GM23338 (cell line): ENCODE data around the gene ATP6V0A4.

Experiments
- POLR2AphosphoS5 ChIP-seq: IDR thresholded peaks from 2 replicates; pipeline ENCODE4 v1.6.1; 2016; ENCODE audit warnings: antibody characterized with exemption, low read depth
- TF ChIP-seq, protein P1 (sequence below), 2 experiments: fragments of 200-600 bp in 1 of 2; sonication (generic) in 1 of 2; conservative IDR thresholded peaks; 2 replicates each; pipeline versions ENCODE4 v1.5.1 to v1.6.1; 2016 to 2017; ENCODE audit warnings: antibody characterized with exemption in 2 of 2, low read depth in 2 of 2, mild to moderate bottlenecking in 2 of 2, moderate library complexity in 1 of 2

DNA sequence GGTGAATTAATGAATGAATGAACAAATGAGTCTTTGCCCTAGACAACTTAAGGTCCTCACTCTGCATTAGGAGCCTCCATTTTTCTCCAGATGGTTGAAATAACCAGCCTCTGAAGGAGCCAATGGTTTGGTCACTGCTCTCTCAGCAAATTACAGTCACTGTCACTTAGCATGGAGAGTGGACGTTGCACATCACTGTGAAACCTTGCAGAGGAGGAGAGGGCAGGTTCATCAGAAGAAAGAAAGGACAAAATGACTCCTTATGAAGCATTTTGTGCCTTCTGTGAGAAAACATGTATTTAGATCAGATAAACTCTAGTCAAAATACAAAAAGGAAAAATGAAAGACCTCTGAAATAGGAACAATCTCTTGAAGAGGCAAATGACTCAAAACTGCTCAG, 6.6 kb upstream of the ATP6V0A4 start:
- no peak for TF ChIP-seq POLR2AphosphoS5
- TF ChIP-seq, protein P1, sequence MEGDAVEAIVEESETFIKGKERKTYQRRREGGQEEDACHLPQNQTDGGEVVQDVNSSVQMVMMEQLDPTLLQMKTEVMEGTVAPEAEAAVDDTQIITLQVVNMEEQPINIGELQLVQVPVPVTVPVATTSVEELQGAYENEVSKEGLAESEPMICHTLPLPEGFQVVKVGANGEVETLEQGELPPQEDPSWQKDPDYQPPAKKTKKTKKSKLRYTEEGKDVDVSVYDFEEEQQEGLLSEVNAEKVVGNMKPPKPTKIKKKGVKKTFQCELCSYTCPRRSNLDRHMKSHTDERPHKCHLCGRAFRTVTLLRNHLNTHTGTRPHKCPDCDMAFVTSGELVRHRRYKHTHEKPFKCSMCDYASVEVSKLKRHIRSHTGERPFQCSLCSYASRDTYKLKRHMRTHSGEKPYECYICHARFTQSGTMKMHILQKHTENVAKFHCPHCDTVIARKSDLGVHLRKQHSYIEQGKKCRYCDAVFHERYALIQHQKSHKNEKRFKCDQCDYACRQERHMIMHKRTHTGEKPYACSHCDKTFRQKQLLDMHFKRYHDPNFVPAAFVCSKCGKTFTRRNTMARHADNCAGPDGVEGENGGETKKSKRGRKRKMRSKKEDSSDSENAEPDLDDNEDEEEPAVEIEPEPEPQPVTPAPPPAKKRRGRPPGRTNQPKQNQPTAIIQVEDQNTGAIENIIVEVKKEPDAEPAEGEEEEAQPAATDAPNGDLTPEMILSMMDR (conservative IDR thresholded peaks at IDR 0.05; ENCODE audit: low read depth in 2 of 2): no peak
